HepG2 (cell line): ENCODE results near the gene TMEM9B. TPM values are rescaled to one million over a fixed set of nuclear protein-coding genes. Genes with fewer than 3 reads are reported as not detected.

Experiments used
- CREB3 ChIP-seq: sonication (generic); formaldehyde crosslinking; IDR thresholded peaks from 2 replicates; pipeline ENCODE4 v1.5.0; 2020; ENCODE audit warnings: missing genetic modification reagents
- GABPB1 ChIP-seq: IDR thresholded peaks from 2 replicates; pipeline ENCODE4 v1.6.1; 2016; ENCODE audit warnings: mild to moderate bottlenecking, missing genetic modification reagents, moderate library complexity, missing compliant biosample characterization
- NFE2 ChIP-seq: sonication (generic); formaldehyde crosslinking; IDR thresholded peaks from 2 replicates; pipeline ENCODE4 v1.4.0; 2020; ENCODE audit warnings: missing genetic modification reagents
- PHF20 ChIP-seq: sonication (generic); formaldehyde crosslinking; IDR thresholded peaks from 2 replicates; pipeline ENCODE4 v1.5.0; 2020; ENCODE audit warnings: mild to moderate bottlenecking, missing genetic modification reagents
- THAP11 ChIP-seq: IDR thresholded peaks from 2 replicates; pipeline ENCODE4 v1.6.1; 2016; ENCODE audit warnings: missing biosample characterization, missing genetic modification reagents
- TRIM24 ChIP-seq: sonication (generic); formaldehyde crosslinking; IDR thresholded peaks from 2 replicates; pipeline ENCODE4 v1.8.0; 2022; ENCODE audit warnings: mild to moderate bottlenecking, missing genetic modification reagents
- TSC22D2 ChIP-seq: sonication (generic); formaldehyde crosslinking; IDR thresholded peaks from 2 replicates; pipeline ENCODE4 v1.5.1; 2020; ENCODE audit warnings: missing genetic modification reagents, mild to moderate bottlenecking, borderline replicate concordance
- ZBTB42 ChIP-seq: sonication (generic); formaldehyde crosslinking; IDR thresholded peaks from 2 replicates; pipeline ENCODE4 v1.5.0; 2020; ENCODE audit warnings: mild to moderate bottlenecking, missing genetic modification reagents
- ZC3H4 ChIP-seq: sonication (generic); formaldehyde crosslinking; IDR thresholded peaks from 2 replicates; pipeline ENCODE4 v1.4.0; 2020; ENCODE audit warnings: missing genetic modification reagents, borderline replicate concordance
- ZNF44 ChIP-seq: sonication (generic); formaldehyde crosslinking; IDR thresholded peaks from 2 replicates; pipeline ENCODE4 v1.5.1; 2020; ENCODE audit warnings: mild to moderate bottlenecking, missing genetic modification reagents
- ZNF441 ChIP-seq: sonication (generic); formaldehyde crosslinking; IDR thresholded peaks from 2 replicates; pipeline ENCODE4 v1.7.0; 2021; ENCODE audit warnings: missing genetic modification reagents, borderline replicate concordance
- ZNF614 ChIP-seq: IDR thresholded peaks from 2 replicates; pipeline ENCODE4 v1.6.1; 2018; ENCODE audit warnings: missing biosample characterization, missing genetic modification reagents, inconsistent platforms, borderline replicate concordance
- ZNF724P ChIP-seq: sonication (generic); formaldehyde crosslinking; IDR thresholded peaks from 2 replicates; pipeline ENCODE4 v1.8.0; 2022; ENCODE audit warnings: missing genetic modification reagents, borderline replicate concordance
- ZNF781 ChIP-seq: sonication (generic); formaldehyde crosslinking; IDR thresholded peaks from 2 replicates; pipeline ENCODE4 v1.5.1; 2020; ENCODE audit warnings: borderline replicate concordance, mild to moderate bottlenecking, missing genetic modification reagents; ENCODE audit errors: not compliant biosample characterization
- ZNF782 ChIP-seq: sonication (generic); formaldehyde crosslinking; IDR thresholded peaks from 2 replicates; pipeline ENCODE4 v1.4.0; 2020; ENCODE audit warnings: missing genetic modification reagents, mild to moderate bottlenecking, borderline replicate concordance
- ZUFSP ChIP-seq: sonication (generic); formaldehyde crosslinking; IDR thresholded peaks from 2 replicates; pipeline ENCODE4 v1.9.0; 2021; ENCODE audit warnings: missing genetic modification reagents, mild to moderate bottlenecking, borderline replicate concordance
- polyA plus RNA-seq, 8 experiments: library from polyadenylated mRNA; depleted of rRNA in 3 of 8; stranded (reverse) in 7 of 8; unstranded in 1 of 8; fragments of >200 nt; fragmentation: Illumina TruSeq in 4 of 8; extraction: Trizol in 4 of 8; gene quantifications; 2 replicates each; pipeline versions ENCODE4 v1.2.1 to v1.2.3, GENCODE V29; 2011 to 2016; ENCODE audit warnings: low read depth in 4 of 8, missing spikeins in 1 of 8, mixed read lengths in 1 of 8; ENCODE audit not compliant: insufficient read depth in 1 of 8
- total RNA-seq, 5 experiments: library from RNA; depleted of rRNA; stranded (reverse); fragments of >200 nt; fragmentation: Illumina TruSeq; extraction: Trizol; gene quantifications; 2 replicates each; pipeline ENCODE4 v1.2.3, GENCODE V29; 2016; ENCODE audit warnings: low read depth in 1 of 5
- TF ChIP-seq, protein P1 (sequence below): sonication (generic); formaldehyde crosslinking; IDR thresholded peaks from 2 replicates; pipeline ENCODE4 v1.4.0; 2020; ENCODE audit warnings: mild to moderate bottlenecking, missing genetic modification reagents
- TF ChIP-seq, protein P2 (sequence below): sonication (generic); formaldehyde crosslinking; IDR thresholded peaks from 2 replicates; pipeline ENCODE4 v1.4.0; 2020; ENCODE audit warnings: mild to moderate bottlenecking, missing genetic modification reagents, borderline replicate concordance
- TF ChIP-seq, protein P3 (sequence below): sonication (generic); formaldehyde crosslinking; conservative IDR thresholded peaks from 2 replicates; pipeline ENCODE4 v1.4.0; 2020; ENCODE audit warnings: missing genetic modification reagents
- TF ChIP-seq, protein P4 (sequence below): sonication (generic); formaldehyde crosslinking; IDR thresholded peaks from 2 replicates; pipeline ENCODE4 v1.5.1; 2020; ENCODE audit warnings: mild to moderate bottlenecking, missing genetic modification reagents, borderline replicate concordance
- TF ChIP-seq, protein P5 (sequence below): sonication (generic); formaldehyde crosslinking; IDR thresholded peaks from 2 replicates; pipeline ENCODE4 v1.4.0; 2020; ENCODE audit warnings: mild to moderate bottlenecking, missing genetic modification reagents

Gene TMEM9B
- total and polyA plus RNA-seq, 2 of the 13 experiments (the other 11 are each of a cell fraction or from before 2014, with no cell fraction given): 12.4 to 20.8 TPM

- TF ChIP-seq TRIM24 (CRISPR knock-in tag): no peak
- no peak for TF ChIP-seq ZNF44
- no peak for TF ChIP-seq GABPB1 (CRISPR knock-in tag)
- no peak for TF ChIP-seq ZNF441
- TF ChIP-seq ZC3H4 (CRISPR knock-in tag): no peak
- no peak for TF ChIP-seq ZNF782
- no peak for TF ChIP-seq ZNF614 (CRISPR knock-in tag)
- TF ChIP-seq, protein P1, sequence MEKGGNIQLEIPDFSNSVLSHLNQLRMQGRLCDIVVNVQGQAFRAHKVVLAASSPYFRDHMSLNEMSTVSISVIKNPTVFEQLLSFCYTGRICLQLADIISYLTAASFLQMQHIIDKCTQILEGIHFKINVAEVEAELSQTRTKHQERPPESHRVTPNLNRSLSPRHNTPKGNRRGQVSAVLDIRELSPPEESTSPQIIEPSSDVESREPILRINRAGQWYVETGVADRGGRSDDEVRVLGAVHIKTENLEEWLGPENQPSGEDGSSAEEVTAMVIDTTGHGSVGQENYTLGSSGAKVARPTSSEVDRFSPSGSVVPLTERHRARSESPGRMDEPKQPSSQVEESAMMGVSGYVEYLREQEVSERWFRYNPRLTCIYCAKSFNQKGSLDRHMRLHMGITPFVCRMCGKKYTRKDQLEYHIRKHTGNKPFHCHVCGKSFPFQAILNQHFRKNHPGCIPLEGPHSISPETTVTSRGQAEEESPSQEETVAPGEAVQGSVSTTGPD: no peak
- no peak for TF ChIP-seq PHF20 (CRISPR knock-in tag)
- TF ChIP-seq ZUFSP: no peak
- TF ChIP-seq, protein P2, sequence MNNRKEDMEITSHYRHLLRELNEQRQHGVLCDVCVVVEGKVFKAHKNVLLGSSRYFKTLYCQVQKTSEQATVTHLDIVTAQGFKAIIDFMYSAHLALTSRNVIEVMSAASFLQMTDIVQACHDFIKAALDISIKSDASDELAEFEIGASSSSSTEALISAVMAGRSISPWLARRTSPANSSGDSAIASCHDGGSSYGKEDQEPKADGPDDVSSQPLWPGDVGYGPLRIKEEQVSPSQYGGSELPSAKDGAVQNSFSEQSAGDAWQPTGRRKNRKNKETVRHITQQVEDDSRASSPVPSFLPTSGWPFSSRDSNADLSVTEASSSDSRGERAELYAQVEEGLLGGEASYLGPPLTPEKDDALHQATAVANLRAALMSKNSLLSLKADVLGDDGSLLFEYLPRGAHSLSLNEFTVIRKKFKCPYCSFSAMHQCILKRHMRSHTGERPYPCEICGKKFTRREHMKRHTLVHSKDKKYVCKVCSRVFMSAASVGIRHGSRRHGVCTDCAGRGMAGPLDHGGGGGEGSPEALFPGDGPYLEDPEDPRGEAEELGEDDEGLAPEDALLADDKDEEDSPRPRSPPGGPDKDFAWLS (CRISPR knock-in tag): no peak
- no peak for TF ChIP-seq TSC22D2 (CRISPR knock-in tag)
- no peak for TF ChIP-seq CREB3 (CRISPR knock-in tag)
- no peak for TF ChIP-seq ZBTB42 (CRISPR knock-in tag)
- no peak for TF ChIP-seq ZNF781 (CRISPR knock-in tag)
- TF ChIP-seq, protein P3, sequence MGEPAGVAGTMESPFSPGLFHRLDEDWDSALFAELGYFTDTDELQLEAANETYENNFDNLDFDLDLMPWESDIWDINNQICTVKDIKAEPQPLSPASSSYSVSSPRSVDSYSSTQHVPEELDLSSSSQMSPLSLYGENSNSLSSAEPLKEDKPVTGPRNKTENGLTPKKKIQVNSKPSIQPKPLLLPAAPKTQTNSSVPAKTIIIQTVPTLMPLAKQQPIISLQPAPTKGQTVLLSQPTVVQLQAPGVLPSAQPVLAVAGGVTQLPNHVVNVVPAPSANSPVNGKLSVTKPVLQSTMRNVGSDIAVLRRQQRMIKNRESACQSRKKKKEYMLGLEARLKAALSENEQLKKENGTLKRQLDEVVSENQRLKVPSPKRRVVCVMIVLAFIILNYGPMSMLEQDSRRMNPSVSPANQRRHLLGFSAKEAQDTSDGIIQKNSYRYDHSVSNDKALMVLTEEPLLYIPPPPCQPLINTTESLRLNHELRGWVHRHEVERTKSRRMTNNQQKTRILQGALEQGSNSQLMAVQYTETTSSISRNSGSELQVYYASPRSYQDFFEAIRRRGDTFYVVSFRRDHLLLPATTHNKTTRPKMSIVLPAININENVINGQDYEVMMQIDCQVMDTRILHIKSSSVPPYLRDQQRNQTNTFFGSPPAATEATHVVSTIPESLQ (CRISPR knock-in tag): no peak
- TF ChIP-seq, protein P4, sequence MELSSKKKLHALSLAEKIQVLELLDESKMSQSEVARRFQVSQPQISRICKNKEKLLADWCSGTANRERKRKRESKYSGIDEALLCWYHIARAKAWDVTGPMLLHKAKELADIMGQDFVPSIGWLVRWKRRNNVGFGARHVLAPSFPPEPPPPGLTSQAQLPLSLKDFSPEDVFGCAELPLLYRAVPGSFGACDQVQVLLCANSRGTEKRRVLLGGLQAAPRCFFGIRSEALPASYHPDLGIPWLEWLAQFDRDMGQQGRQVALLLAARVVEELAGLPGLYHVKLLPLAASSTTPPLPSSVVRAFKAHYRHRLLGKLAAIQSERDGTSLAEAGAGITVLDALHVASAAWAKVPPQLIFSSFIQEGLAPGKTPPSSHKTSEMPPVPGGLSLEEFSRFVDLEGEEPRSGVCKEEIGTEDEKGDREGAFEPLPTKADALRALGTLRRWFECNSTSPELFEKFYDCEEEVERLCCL (CRISPR knock-in tag): no peak
- TF ChIP-seq, protein P5, sequence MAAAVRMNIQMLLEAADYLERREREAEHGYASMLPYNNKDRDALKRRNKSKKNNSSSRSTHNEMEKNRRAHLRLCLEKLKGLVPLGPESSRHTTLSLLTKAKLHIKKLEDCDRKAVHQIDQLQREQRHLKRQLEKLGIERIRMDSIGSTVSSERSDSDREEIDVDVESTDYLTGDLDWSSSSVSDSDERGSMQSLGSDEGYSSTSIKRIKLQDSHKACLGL (CRISPR knock-in tag): no peak
- TF ChIP-seq NFE2 (CRISPR knock-in tag): no peak
- TF ChIP-seq THAP11 (CRISPR knock-in tag): no peak
- TF ChIP-seq ZNF724P: no peak
Measured at GRCh38 chr11:8985462-8985861, 21.2 kb upstream of the TMEM9B start (continued).
